Measurements from ENCODE around the gene PYGB.

Gene PYGB

DNA sequence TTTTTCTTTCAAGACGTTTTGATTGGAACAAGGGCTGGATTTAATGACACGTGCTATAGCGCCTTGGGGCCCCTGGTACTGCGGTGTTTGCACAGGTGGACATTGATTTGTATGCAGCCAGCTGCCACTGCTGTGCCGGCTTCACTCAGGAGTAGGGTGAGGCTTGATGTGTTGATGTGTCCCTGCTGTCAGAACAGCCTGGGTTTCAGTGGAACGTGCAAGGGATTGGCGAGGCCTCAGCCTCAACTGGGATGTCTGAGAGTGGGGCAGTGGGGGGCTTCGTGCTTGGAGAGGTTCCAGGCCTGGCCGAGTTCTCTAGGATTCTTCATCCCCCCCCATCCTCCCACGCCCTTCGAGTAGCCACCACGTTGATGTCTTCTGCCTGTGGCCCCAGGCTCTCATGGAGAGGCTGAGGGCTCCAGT lies 23.0 kb downstream of the PYGB start:
- Histone ChIP-seq H3K4me1 (ENCODE audit: control extremely low read depth in 1 of 4, control insufficient read depth in 4 of 4, insufficient read depth in 4 of 4, low read length in 3 of 4) (no peaks in the 10 kb centered on the region), H3K9me3 (ENCODE audit: control extremely low read depth in 1 of 5, control insufficient read depth in 4 of 5, insufficient read depth in 2 of 5, low read depth in 1 of 5, low read length in 4 of 5) (no peaks in the 10 kb centered on the region), H3K4me3 (ENCODE audit: control insufficient read depth in 1 of 7, extremely low read depth in 1 of 7, insufficient read depth in 4 of 7, low read depth in 2 of 7, low read length in 6 of 7) (no peak overlapping the region), H3K27me3 (replicated peaks in 2 of 5; ENCODE audit: control insufficient read depth in 4 of 5, insufficient read depth in 5 of 5, low read length in 4 of 5) (no peaks in the 10 kb centered on the region), H3K36me3 (ENCODE audit: control insufficient read depth in 4 of 4, insufficient read depth in 4 of 4, low read length in 3 of 4) (peaks cover 7 to 58% (median 37%) of the 10 kb centered on the region in 4 experiments), H3K27ac (ENCODE audit: insufficient read depth in 1 of 2, low read depth in 1 of 2, low read length in 2 of 2, poor library complexity in 1 of 2, severe bottlenecking in 2 of 2) (no peak overlapping the region)
- 99% methylated on average over 10 of the region's 12 CpGs for WGBS (ENCODE audit: insufficient coverage)
- CTCF ChIA-PET, result no interaction called here
- POLR2A ChIA-PET, result no interaction called here
- no peak for DNase-seq

DNA sequence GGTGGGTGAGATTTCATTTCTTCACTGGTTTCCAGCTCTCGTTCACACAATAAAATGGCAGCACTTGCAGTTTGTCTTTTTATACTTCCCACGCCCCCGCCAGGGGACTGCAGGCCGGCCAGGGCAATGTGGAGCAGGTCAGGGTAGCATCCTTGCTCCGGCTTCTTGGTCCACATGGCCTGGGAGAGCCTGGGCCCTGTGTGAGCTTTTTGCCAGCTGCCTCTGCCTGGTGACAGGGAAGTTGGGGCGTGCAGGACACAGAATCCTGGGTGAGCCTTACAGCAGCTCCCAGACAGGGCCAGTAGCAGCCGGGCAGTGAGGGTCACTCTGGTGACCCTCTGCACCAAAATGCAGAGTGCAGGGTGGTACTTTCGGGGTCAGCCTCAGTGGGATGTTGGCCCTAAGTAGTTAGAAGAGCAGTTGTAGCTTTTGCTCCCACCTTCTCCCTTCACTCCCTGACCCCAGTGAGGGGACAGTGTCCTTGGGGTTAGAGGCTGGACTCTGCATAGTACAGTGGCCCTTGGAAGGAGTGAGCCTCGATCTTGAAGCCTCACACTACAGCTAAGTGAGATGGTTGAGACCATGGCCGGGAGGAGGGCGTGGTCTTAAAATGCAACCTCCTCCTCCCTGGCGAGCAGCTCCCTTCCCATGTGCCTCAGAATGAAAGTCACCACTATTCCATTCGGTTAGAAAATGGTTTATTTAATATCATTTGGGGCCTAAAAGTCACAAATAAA lies 23.8 kb downstream of the PYGB start:
- ChIA-PET CTCF (interaction anchor here (1.2 to 1.4 kb wide), 2 partner anchors 25 to 31 kb away, joined by 3 read pairs; no protein-coding TSS in a partner anchor), POLR2A (no interaction called here)
- H3K27me3 ChIP-seq (replicated peaks in 2 of 5; ENCODE audit: control insufficient read depth in 4 of 5, insufficient read depth in 5 of 5, low read length in 4 of 5), result no peaks in the 10 kb centered on the region

DNA sequence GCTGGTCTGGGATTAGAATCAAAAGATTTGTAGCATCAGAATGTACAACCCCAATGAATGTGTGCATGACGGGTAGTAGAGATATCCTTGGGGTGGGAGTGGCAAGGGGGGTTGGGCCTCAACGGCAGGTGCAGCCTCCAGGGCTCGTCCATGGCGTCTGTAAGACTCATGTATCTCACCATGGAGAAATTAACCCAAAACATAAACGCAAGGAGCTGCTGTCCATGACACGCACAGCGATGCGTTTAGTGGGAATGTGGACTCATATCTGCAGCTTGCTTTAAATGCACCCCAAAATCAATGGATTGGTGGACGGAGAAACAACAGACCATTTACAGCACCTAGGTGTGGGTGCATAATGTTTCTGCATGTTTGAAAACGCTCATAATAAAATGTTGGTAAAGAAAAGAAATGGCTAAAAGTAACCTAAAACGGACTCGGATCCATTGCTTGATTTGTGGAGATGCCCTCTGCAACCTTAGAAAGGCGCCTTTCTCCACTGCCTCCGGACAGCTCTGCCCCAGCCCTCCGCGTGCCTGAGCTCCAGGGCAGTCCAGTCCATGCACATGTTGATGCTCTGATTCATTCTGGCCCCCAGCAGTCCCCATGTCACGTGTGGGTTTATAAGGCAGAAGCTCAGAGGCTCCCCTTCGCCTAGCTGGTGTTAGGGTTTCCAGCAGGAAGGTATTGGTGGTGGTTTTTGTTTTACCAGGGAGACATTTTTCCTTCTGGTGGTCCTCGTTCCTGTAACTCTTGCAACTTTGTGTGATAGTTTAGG lies 24.5 kb downstream of the PYGB start:
- H3K27ac ChIP-seq (ENCODE audit: insufficient read depth in 1 of 2, low read depth in 1 of 2, low read length in 2 of 2, poor library complexity in 1 of 2, severe bottlenecking in 2 of 2), result no peak overlapping the region
- H3K9me3 ChIP-seq (ENCODE audit: control extremely low read depth in 1 of 5, control insufficient read depth in 4 of 5, insufficient read depth in 2 of 5, low read depth in 1 of 5, low read length in 4 of 5), result no peaks in the 10 kb centered on the region
- H3K4me1 ChIP-seq (ENCODE audit: control extremely low read depth in 1 of 4, control insufficient read depth in 4 of 4, insufficient read depth in 4 of 4, low read length in 3 of 4), result no peaks in the 10 kb centered on the region
- no peak for DNase-seq
- no peaks in the 10 kb centered on the region for H3K27me3 ChIP-seq (replicated peaks in 2 of 5; ENCODE audit: control insufficient read depth in 4 of 5, insufficient read depth in 5 of 5, low read length in 4 of 5)
- H3K36me3 ChIP-seq (ENCODE audit: control insufficient read depth in 4 of 4, insufficient read depth in 4 of 4, low read length in 3 of 4), result peaks cover 9 to 73% (median 44%) of the 10 kb centered on the region in 4 experiments
- ChIA-PET POLR2A (interaction anchor here (0.6 kb wide), 1 partner anchor 69 kb away, joined by 6 read pairs; no protein-coding TSS in a partner anchor), CTCF (interaction anchor here (1.2 to 3.3 kb wide), 3 partner anchors 22 to 30 kb away, joined by 3 to 16 read pairs (median 3); no protein-coding TSS in a partner anchor)
- 100% methylated on average over 11 of the region's 19 CpGs for WGBS (ENCODE audit: insufficient coverage)
- no peak overlapping the region for H3K4me3 ChIP-seq (ENCODE audit: control insufficient read depth in 1 of 7, extremely low read depth in 1 of 7, insufficient read depth in 4 of 7, low read depth in 2 of 7, low read length in 6 of 7)

More for the DNA sequence above, 23.8 kb downstream of the PYGB start:
- H3K27ac ChIP-seq (ENCODE audit: insufficient read depth in 1 of 2, low read depth in 1 of 2, low read length in 2 of 2, poor library complexity in 1 of 2, severe bottlenecking in 2 of 2), result no peak overlapping the region
- no peaks in the 10 kb centered on the region for H3K4me1 ChIP-seq (ENCODE audit: control extremely low read depth in 1 of 4, control insufficient read depth in 4 of 4, insufficient read depth in 4 of 4, low read length in 3 of 4)
- no peak overlapping the region for H3K4me3 ChIP-seq (ENCODE audit: control insufficient read depth in 1 of 7, extremely low read depth in 1 of 7, insufficient read depth in 4 of 7, low read depth in 2 of 7, low read length in 6 of 7)
- peaks cover 7 to 67% (median 41%) of the 10 kb centered on the region in 4 experiments for H3K36me3 ChIP-seq (ENCODE audit: control insufficient read depth in 4 of 4, insufficient read depth in 4 of 4, low read length in 3 of 4)
- no peak for DNase-seq
- no peaks in the 10 kb centered on the region for H3K9me3 ChIP-seq (ENCODE audit: control extremely low read depth in 1 of 5, control insufficient read depth in 4 of 5, insufficient read depth in 2 of 5, low read depth in 1 of 5, low read length in 4 of 5)
- WGBS (ENCODE audit: insufficient coverage), result 98% methylated on average over 11 of the region's 13 CpGs

DNA sequence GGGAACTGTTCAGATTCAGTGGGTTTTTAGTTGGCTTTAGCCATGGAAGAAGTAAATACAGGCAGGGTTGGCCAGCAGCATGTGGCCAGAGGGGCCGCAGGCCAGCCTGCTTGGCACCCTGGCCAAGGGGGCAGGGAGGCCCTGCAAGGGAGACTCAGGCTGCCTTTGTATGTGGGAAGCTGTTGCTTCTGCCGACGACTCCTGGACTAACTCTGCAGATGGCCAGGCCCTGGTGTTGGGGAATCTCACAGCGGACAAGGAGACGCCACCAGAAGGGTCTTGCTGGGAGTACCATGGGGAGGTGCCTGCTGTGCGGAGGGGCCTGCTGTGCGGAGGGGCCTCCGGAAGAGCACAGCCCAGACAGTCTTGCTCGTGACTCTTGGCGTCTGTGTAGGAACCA lies 25.2 kb downstream of the PYGB start:
- Histone ChIP-seq H3K27me3 (replicated peaks in 2 of 5; ENCODE audit: control insufficient read depth in 4 of 5, insufficient read depth in 5 of 5, low read length in 4 of 5) (no peaks in the 10 kb centered on the region), H3K27ac (ENCODE audit: insufficient read depth in 1 of 2, low read depth in 1 of 2, low read length in 2 of 2, poor library complexity in 1 of 2, severe bottlenecking in 2 of 2) (no peak overlapping the region), H3K9me3 (ENCODE audit: control extremely low read depth in 1 of 5, control insufficient read depth in 4 of 5, insufficient read depth in 2 of 5, low read depth in 1 of 5, low read length in 4 of 5) (no peaks in the 10 kb centered on the region), H3K4me1 (ENCODE audit: control extremely low read depth in 1 of 4, control insufficient read depth in 4 of 4, insufficient read depth in 4 of 4, low read length in 3 of 4) (no peaks in the 10 kb centered on the region), H3K36me3 (ENCODE audit: control insufficient read depth in 4 of 4, insufficient read depth in 4 of 4, low read length in 3 of 4) (peaks cover 11 to 79% (median 51%) of the 10 kb centered on the region in 4 experiments), H3K4me3 (ENCODE audit: control insufficient read depth in 1 of 7, extremely low read depth in 1 of 7, insufficient read depth in 4 of 7, low read depth in 2 of 7, low read length in 6 of 7) (no peak overlapping the region)
- POLR2A ChIA-PET, result no interaction called here
- 98% methylated on average over 10 of the region's 10 CpGs for WGBS (ENCODE audit: insufficient coverage)
- CTCF ChIA-PET, result interaction anchor here (1.4 to 3.3 kb wide), 2 partner anchors 22 to 26 kb away, joined by 3 to 16 read pairs; no protein-coding TSS in a partner anchor
- no peak for DNase-seq

DNA sequence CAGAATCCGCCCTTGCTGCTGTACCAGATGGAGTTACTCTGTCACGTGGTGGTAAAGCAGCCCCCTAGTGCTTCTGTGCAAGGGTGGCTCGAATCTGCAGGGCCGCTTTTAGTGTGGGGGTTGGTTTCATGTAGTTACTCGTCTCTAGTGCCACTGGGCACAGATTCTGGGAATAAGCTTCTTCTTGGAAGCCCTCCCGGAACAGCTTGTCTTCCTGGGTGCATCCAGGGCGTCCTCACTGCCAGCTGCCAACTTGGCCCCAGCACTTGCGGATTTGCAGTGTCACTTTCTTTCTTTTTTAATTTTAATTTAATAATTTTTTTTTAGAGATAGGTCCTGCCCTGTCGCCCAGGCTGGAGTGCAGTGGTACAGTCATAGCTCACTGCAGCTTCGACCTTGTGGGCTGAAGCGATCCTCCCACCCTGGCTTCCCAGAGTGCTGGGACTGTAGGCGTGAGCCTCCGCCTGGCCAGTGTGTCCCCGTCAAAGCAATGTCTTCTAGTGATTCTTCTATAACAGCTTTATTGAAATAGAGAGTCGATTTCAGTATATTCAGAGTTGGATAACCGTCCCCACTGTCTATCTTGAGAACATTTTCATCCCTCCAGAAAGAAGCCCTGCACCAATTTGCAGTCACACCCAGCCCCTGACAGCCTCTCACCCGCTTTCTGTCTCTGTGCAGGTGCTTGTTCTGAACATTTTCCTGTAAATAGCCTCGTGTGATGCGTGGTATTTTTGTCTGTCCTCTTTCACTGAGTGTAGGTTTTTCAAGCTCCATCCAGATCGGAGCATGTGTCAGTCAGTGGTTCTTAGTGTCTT lies 25.9 kb downstream of the PYGB start:
- Histone ChIP-seq H3K27ac (ENCODE audit: insufficient read depth in 1 of 2, low read depth in 1 of 2, low read length in 2 of 2, poor library complexity in 1 of 2, severe bottlenecking in 2 of 2) (no peak overlapping the region), H3K4me3 (ENCODE audit: control insufficient read depth in 1 of 7, extremely low read depth in 1 of 7, insufficient read depth in 4 of 7, low read depth in 2 of 7, low read length in 6 of 7) (no peak overlapping the region), H3K36me3 (ENCODE audit: control insufficient read depth in 4 of 4, insufficient read depth in 4 of 4, low read length in 3 of 4) (peaks cover 11 to 86% (median 56%) of the 10 kb centered on the region in 4 experiments), H3K27me3 (replicated peaks in 2 of 5; ENCODE audit: control insufficient read depth in 4 of 5, insufficient read depth in 5 of 5, low read length in 4 of 5) (no peaks in the 10 kb centered on the region), H3K9me3 (ENCODE audit: control extremely low read depth in 1 of 5, control insufficient read depth in 4 of 5, insufficient read depth in 2 of 5, low read depth in 1 of 5, low read length in 4 of 5) (no peaks in the 10 kb centered on the region), H3K4me1 (ENCODE audit: control extremely low read depth in 1 of 4, control insufficient read depth in 4 of 4, insufficient read depth in 4 of 4, low read length in 3 of 4) (no peaks in the 10 kb centered on the region)
- CTCF ChIA-PET, result interaction anchor here (3.3 kb wide), 1 partner anchor 21 kb away, joined by 16 read pairs; no protein-coding TSS in a partner anchor
- 97% methylated on average over 16 of the region's 20 CpGs for WGBS (ENCODE audit: insufficient coverage)
- no peak for DNase-seq
- POLR2A ChIA-PET, result no interaction called here

DNA sequence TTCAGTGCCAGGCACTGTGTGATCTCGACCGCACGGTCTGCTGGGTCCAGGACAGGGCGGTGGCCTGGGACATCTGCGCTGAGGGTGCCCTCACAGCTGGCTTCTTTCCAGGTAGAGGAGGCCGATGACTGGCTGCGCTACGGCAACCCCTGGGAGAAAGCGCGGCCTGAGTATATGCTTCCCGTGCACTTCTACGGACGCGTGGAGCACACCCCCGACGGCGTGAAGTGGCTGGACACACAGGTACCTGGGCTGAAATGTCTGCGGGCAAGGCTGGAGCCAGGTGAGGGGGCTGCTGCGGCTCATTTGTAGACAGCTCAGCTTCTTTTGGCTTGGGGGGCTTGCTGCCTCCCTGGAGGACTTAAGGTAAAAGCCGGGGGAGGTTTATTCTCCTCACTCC lies 26.6 kb downstream of the PYGB start:
- H3K27me3 ChIP-seq (replicated peaks in 2 of 5; ENCODE audit: control insufficient read depth in 4 of 5, insufficient read depth in 5 of 5, low read length in 4 of 5), result no peaks in the 10 kb centered on the region
- no peaks in the 10 kb centered on the region for H3K4me1 ChIP-seq (ENCODE audit: control extremely low read depth in 1 of 4, control insufficient read depth in 4 of 4, insufficient read depth in 4 of 4, low read length in 3 of 4)
- H3K4me3 ChIP-seq (ENCODE audit: control insufficient read depth in 1 of 7, extremely low read depth in 1 of 7, insufficient read depth in 4 of 7, low read depth in 2 of 7, low read length in 6 of 7), result no peak overlapping the region
- no peaks in the 10 kb centered on the region for H3K9me3 ChIP-seq (ENCODE audit: control extremely low read depth in 1 of 5, control insufficient read depth in 4 of 5, insufficient read depth in 2 of 5, low read depth in 1 of 5, low read length in 4 of 5)
- 97% methylated on average over 19 of the region's 20 CpGs for WGBS (ENCODE audit: insufficient coverage)
- ChIA-PET POLR2A (no interaction called here), CTCF (interaction anchor here (3.3 kb wide), 1 partner anchor 20 kb away, joined by 16 read pairs; no protein-coding TSS in a partner anchor)
- H3K36me3 ChIP-seq (ENCODE audit: control insufficient read depth in 4 of 4, insufficient read depth in 4 of 4, low read length in 3 of 4), result peaks cover 15 to 83% (median 56%) of the 10 kb centered on the region in 4 experiments
- DNase-seq, result no peak
- no peak overlapping the region for H3K27ac ChIP-seq (ENCODE audit: insufficient read depth in 1 of 2, low read depth in 1 of 2, low read length in 2 of 2, poor library complexity in 1 of 2, severe bottlenecking in 2 of 2)
